OCI-LY1 (cell line): Measurements from ENCODE around the gene SMURF2.

Experiments used
- H2AFZ ChIP-seq: fragments of 200-600 bp; sonication (generic), shearing (Covaris generic); 2 replicates; pipeline ENCODE4 v1.6.0; 2014; ENCODE audit warnings: antibody characterized with exemption, mild to moderate bottlenecking, low read length
- H3F3A ChIP-seq: fragments of 200-600 bp; sonication (generic), shearing (Covaris generic); 2 replicates; pipeline ENCODE4 v1.6.0; 2014; ENCODE audit warnings: mild to moderate bottlenecking, antibody characterized with exemption, low read length, moderate library complexity; ENCODE audit not compliant: insufficient read depth
- H3K27ac ChIP-seq: fragments of 200-600 bp; sonication (generic); 2 replicates; pipeline ENCODE4 v1.5.1; 2014; ENCODE audit warnings: low read length, mixed run types, mild to moderate bottlenecking, low read depth; ENCODE audit not compliant: poor library complexity, severe bottlenecking
- H3K27me3 ChIP-seq: fragments of 200-600 bp; sonication (generic); 2 replicates; pipeline ENCODE4 v1.6.0; 2014; ENCODE audit warnings: antibody characterized with exemption, mild to moderate bottlenecking, low read length, moderate library complexity; ENCODE audit not compliant: insufficient read depth
- H3K36me3 ChIP-seq: fragments of 200-600 bp; sonication (generic); 2 replicates; pipeline ENCODE4 v1.6.1; 2014; ENCODE audit warnings: mild to moderate bottlenecking, antibody characterized with exemption, low read length, moderate library complexity, mixed read lengths; ENCODE audit not compliant: insufficient read depth
- H3K4me1 ChIP-seq: fragments of 200-600 bp; sonication (generic); 2 replicates; pipeline ENCODE4 v1.5.1; 2014; ENCODE audit warnings: mild to moderate bottlenecking, low read length, moderate library complexity; ENCODE audit not compliant: insufficient read depth, severe bottlenecking
- H3K4me2 ChIP-seq: fragments of 200-600 bp; sonication (generic), shearing (Covaris generic); 2 replicates; pipeline ENCODE4 v1.6.1; 2014; ENCODE audit warnings: low read length
- H3K4me3 ChIP-seq: fragments of 200-600 bp; sonication (generic); 2 replicates; pipeline ENCODE4 v1.5.1; 2014; ENCODE audit warnings: low read length, low read depth, mild to moderate bottlenecking, mixed read lengths; ENCODE audit not compliant: poor library complexity, severe bottlenecking
- H3K79me2 ChIP-seq: fragments of 200-600 bp; shearing (Covaris generic); 2 replicates; pipeline ENCODE4 v1.6.1; 2016; ENCODE audit warnings: mixed run types, low read length, mixed read lengths; ENCODE audit not compliant: insufficient read depth
- H3K9ac ChIP-seq: fragments of 200-600 bp; sonication (generic), shearing (Covaris generic); 2 replicates; pipeline ENCODE4 v1.6.1; 2014; ENCODE audit warnings: mild to moderate bottlenecking, low read length, mixed read lengths
- H3K9me2 ChIP-seq: fragments of 200-600 bp; sonication (generic), shearing (Covaris generic); 2 replicates; pipeline ENCODE4 v1.6.1; 2014; ENCODE audit warnings: low read depth, mild to moderate bottlenecking, low read length, mixed read lengths
- H3K9me3 ChIP-seq: fragments of 200-600 bp; shearing (Covaris generic); 2 replicates; pipeline ENCODE4 v1.6.1; 2014; ENCODE audit warnings: low read length, mixed read lengths
- H4K20me1 ChIP-seq: fragments of 200-600 bp; sonication (generic), shearing (Covaris generic); 2 replicates; pipeline ENCODE4 v1.6.0; 2016; ENCODE audit warnings: mild to moderate bottlenecking, low read length; ENCODE audit not compliant: insufficient read depth
- EZH2 ChIP-seq: fragments of 200-600 bp; sonication (generic), shearing (Covaris generic); IDR thresholded peaks from 2 replicates; pipeline ENCODE4 v1.8.0; 2017; ENCODE audit warnings: borderline replicate concordance, mixed run types, mild to moderate bottlenecking, antibody characterized with exemption, low read length, moderate library complexity, mixed read lengths
- TF ChIP-seq, protein P1 (sequence below): fragments of 200-600 bp; sonication (generic), shearing (Covaris generic); IDR thresholded peaks from 2 replicates; pipeline ENCODE4 v1.5.1; 2017; ENCODE audit warnings: mild to moderate bottlenecking, antibody characterized with exemption, low read length, moderate library complexity, mixed read lengths

SMURF2 gene

DNA sequence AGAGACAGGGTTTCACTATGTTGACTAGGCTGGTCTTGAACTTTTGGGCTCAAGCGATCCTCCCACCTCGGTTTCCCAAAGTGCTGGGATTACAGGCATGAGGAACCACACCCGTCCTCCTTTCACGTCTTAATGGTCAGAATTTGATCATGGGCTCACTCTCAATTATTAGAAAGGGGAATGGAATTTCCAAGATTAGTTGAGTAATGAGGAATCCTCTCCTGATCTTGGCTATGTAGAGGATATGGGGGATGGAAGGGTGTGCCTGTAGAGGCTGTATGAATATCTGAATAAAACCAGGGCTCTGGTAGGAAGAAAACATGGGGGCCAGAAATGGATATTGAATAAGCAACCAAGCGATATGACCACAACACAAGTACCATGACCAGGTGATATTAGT lies 25.9 kb upstream of the SMURF2 start:
- Histone ChIP-seq H3K27me3 (no peaks in the 10 kb centered on the region), H2AFZ (no peak overlapping the region), H3K36me3 (no peaks in the 10 kb centered on the region), H4K20me1 (no peaks in the 10 kb centered on the region), H3K9me2 (no peaks in the 10 kb centered on the region), H3K9ac (no peak overlapping the region), H3K4me1 (no peaks in the 10 kb centered on the region), H3K4me2 (no peak overlapping the region), H3F3A (no peaks in the 10 kb centered on the region), H3K4me3 (no peak overlapping the region), H3K9me3 (no peaks in the 10 kb centered on the region), H3K79me2 (no peaks in the 10 kb centered on the region), H3K27ac (no peak overlapping the region)
- TF ChIP-seq, protein P1, sequence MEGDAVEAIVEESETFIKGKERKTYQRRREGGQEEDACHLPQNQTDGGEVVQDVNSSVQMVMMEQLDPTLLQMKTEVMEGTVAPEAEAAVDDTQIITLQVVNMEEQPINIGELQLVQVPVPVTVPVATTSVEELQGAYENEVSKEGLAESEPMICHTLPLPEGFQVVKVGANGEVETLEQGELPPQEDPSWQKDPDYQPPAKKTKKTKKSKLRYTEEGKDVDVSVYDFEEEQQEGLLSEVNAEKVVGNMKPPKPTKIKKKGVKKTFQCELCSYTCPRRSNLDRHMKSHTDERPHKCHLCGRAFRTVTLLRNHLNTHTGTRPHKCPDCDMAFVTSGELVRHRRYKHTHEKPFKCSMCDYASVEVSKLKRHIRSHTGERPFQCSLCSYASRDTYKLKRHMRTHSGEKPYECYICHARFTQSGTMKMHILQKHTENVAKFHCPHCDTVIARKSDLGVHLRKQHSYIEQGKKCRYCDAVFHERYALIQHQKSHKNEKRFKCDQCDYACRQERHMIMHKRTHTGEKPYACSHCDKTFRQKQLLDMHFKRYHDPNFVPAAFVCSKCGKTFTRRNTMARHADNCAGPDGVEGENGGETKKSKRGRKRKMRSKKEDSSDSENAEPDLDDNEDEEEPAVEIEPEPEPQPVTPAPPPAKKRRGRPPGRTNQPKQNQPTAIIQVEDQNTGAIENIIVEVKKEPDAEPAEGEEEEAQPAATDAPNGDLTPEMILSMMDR, result no peak
- TF ChIP-seq EZH2, result no peak

DNA sequence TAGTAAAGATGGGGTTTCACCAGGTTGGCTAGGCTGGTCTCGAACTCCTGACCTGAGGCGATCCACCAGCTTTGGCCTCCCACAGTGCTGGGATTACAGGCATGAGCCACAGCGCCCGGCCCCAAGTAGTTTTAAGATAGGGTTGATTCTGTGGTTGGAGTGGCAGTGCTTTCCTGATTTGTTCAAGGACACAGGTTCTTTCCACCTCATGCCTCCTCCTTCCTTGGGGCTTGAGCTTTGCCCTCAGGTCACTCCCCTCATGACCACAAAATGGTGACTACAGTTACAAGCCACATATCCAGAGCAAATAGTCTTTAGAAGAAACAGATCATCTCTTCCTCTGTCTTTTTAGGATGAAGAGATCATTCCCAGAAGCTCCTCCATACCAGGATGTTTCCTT lies 25.3 kb upstream of the SMURF2 start:
- H3K9me3 ChIP-seq, result no peaks in the 10 kb centered on the region
- no peaks in the 10 kb centered on the region for H3K9me2 ChIP-seq
- H3K4me1 ChIP-seq, result no peaks in the 10 kb centered on the region
- no peaks in the 10 kb centered on the region for H4K20me1 ChIP-seq
- no peak overlapping the region for H3K4me2 ChIP-seq
- H3F3A ChIP-seq, result no peaks in the 10 kb centered on the region
- TF ChIP-seq, protein P1, result no peak
- TF ChIP-seq EZH2, result no peak
- no peaks in the 10 kb centered on the region for H3K79me2 ChIP-seq
- H3K9ac ChIP-seq, result no peak overlapping the region
- no peak overlapping the region for H3K27ac ChIP-seq
- no peak overlapping the region for H3K4me3 ChIP-seq
- H3K27me3 ChIP-seq, result no peaks in the 10 kb centered on the region
- H3K36me3 ChIP-seq, result no peaks in the 10 kb centered on the region
- H2AFZ ChIP-seq, result no peak overlapping the region

DNA sequence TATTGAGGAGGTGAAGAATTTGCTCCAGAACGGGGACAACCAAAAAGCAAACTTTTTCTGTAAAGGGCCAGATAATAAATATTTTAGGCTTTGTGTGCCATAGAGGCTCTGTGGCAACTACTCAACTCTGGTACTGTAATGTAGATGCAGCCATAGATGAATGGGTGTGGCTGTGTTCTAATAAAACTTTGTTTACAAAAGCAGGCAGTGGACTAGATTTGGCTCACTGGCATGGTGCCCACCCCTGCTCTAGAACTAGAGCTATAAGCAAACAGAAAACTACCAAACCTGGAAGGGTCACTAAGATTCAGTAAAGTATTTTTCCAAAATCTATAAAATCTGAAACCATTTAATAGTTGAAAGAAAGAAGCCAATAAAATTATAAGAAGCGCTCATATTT lies 24.6 kb upstream of the SMURF2 start:
- TF ChIP-seq, protein P1, result no peak
- no peak for TF ChIP-seq EZH2
- Histone ChIP-seq H3F3A (no peaks in the 10 kb centered on the region), H3K27ac (no peak overlapping the region), H3K9me2 (no peaks in the 10 kb centered on the region), H3K4me3 (no peak overlapping the region), H3K79me2 (no peaks in the 10 kb centered on the region), H3K4me2 (no peak overlapping the region), H3K9me3 (no peaks in the 10 kb centered on the region), H2AFZ (no peak overlapping the region), H3K27me3 (no peaks in the 10 kb centered on the region), H3K36me3 (no peaks in the 10 kb centered on the region), H4K20me1 (no peaks in the 10 kb centered on the region), H3K9ac (no peak overlapping the region), H3K4me1 (no peaks in the 10 kb centered on the region)
